Epithelial cell of proximal tubule (primary cell): ENCODE data around the gene TMCO4. TPM values are rescaled to one million over a fixed set of nuclear protein-coding genes. Genes with fewer than 3 reads are reported as not detected.

ENCODE experiments used
- DNase-seq: peaks from one replicate; pipeline ENCODE4 v3.0.0-alpha.2; 2011; ENCODE audit warnings: low read depth
- H3K4me3 ChIP-seq: 2 replicates; pipeline ENCODE4 v1.5.1; 2011; ENCODE audit warnings: low read depth, mild to moderate bottlenecking, low read length
- total RNA-seq: library from RNA; depleted of rRNA; stranded (reverse); fragments of >200 nt; gene quantifications from 2 replicates; pipeline ENCODE4 v1.2.3, GENCODE V29; 2015
- TF ChIP-seq, protein P1 (sequence below): conservative IDR thresholded peaks from 2 replicates; pipeline ENCODE4 v1.5.1; 2012; ENCODE audit warnings: low read depth, mild to moderate bottlenecking, low read length

The TMCO4 gene
- total RNA-seq, 1 donor from 2014 or later = 9.8 TPM

DNA sequence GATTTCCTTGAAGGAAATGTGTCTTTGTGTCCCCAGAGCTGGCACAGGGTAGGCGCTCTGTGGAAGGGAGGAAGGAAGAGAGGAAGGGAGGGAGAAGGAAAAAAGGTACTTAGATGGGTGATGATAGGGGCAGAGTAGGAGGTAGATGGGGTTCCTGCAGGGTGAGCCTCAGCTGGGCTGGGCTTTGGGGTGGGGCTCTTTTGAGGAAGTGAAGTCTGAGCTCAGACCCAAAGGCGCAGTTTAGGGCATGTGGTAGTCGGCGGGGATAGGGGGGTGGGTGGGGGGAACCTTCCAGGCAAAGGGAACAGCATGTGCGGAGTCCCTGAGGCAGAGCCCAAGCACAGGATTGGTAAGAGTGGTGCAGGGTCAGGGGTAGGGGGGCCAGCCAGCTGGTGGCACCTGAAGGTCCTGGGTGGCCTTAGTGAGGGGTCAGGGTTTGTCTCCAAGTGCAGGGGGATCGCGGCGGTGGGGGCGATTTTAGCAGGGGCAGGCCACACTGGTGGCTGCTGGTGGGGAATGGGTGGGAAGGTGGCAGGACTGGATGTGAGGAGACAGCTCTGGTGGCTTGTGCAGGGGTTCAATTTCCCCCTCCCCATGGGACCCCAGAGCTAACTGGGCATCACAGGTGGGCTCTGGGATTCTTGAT is 143.5 kb downstream of the TMCO4 start:
- H3K4me3 ChIP-seq = no peak overlapping the region
- TF ChIP-seq, protein P1, sequence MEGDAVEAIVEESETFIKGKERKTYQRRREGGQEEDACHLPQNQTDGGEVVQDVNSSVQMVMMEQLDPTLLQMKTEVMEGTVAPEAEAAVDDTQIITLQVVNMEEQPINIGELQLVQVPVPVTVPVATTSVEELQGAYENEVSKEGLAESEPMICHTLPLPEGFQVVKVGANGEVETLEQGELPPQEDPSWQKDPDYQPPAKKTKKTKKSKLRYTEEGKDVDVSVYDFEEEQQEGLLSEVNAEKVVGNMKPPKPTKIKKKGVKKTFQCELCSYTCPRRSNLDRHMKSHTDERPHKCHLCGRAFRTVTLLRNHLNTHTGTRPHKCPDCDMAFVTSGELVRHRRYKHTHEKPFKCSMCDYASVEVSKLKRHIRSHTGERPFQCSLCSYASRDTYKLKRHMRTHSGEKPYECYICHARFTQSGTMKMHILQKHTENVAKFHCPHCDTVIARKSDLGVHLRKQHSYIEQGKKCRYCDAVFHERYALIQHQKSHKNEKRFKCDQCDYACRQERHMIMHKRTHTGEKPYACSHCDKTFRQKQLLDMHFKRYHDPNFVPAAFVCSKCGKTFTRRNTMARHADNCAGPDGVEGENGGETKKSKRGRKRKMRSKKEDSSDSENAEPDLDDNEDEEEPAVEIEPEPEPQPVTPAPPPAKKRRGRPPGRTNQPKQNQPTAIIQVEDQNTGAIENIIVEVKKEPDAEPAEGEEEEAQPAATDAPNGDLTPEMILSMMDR = no peak
- DNase-seq = no peak

DNA sequence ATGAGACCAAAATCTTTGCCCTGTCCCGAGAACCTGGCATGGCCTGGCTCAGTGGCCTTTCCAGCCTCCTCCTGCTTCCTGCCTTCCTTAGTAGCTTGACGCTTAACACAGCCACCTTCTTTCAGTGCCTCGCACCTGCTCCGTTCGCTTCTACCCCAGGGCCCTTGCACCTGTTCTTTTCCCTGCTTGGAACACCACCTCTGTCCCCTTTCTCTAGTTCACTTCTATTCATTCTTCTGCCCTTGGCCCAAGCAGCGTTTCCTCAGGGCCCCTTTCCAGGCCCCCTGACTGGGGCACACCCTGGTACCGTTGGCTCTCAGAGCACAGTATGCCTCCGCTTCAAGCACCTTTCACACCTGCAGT is 144.0 kb downstream of the TMCO4 start:
- TF ChIP-seq, protein P1 = no peak
- DNase-seq = no peak

DNA sequence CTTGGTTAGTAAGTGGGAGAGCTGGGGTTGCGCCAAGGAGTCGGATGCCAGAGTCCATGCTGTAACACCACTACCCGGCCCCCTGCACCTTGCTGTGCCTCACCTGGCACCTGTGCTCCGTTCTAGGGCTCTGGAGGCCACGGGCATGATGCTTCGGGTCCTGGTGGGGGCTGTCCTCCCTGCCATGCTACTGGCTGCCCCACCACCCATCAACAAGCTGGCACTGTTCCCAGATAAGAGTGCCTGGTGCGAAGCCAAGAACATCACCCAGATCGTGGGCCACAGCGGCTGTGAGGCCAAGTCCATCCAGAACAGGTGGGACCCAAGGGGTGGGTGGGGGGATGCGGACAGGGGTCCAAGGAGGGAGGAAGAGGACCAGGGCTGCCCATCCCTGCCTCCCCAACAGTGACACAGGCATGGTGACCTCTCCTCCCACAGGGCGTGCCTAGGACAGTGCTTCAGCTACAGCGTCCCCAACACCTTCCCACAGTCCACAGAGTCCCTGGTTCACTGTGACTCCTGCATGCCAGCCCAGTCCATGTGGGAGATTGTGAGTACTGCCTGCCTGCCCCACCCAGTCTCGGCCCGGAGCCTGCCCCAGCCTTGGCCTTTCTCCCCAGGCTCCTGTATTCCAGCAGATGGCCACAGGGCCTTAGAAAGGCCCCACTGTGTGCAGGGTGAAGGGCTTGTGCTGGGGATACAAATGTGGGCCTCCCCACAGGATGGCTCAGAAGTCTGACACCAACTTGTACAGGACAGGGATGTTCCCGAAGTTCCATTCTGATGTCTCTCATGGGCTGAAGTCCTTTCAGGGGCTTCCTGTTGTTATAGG is 144.6 kb downstream of the TMCO4 start:
- no peak overlapping the region for H3K4me3 ChIP-seq
- TF ChIP-seq, protein P1 = no peak
- DNase-seq = no peak

More for the DNA sequence above, 144.0 kb downstream of the TMCO4 start:
- no peak overlapping the region for H3K4me3 ChIP-seq

DNA sequence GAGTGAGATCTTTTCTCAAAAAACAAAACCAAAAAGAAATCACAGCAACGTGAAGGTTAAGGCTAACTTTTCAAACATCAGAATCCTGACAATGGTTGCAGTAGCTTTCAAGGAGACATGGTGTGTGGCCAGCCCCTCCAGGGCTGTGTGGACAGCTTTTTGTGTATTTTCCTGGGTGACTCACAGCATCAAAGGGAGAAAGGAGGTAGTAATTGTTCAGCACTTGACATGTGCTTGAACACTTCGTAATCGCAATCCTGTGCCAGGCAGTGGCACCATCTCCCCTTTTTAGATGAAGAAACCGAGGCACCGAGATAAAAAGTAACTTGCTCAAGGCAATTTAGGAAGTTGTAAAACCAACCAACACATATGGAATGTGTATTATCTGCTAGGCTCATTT is 145.3 kb downstream of the TMCO4 start:
- TF ChIP-seq, protein P1 = no peak
- DNase-seq = no peak
- H3K4me3 ChIP-seq = no peak overlapping the region

DNA sequence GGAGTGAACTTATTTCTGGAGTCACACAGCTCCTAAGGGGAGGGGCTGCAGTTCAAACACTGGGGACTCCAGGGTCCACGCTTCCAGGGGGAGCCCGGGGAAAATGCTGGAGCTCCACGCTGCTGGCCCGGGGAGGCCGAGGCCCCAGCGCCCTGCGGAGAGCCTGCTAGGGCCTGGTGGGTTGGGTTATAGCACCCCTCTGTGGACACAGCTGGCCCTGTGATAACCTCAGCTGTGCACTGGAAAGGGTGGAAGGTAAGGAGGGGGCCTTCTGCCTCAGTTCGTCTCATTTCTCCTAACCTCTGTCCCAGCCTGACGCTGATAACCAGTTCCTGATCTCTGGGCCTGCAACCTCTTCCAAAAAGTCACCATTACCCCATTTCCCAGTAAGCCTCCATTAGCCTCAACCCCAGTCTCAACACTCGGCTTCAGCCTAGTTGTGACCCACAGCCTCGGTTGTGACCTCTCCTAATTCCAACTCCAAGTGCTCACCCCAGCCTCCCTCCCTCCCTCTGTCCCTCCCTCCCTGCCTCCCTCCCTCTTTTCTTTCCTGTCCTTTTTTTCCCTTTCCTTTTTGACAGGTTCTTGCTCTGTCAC is 148.5 kb downstream of the TMCO4 start:
- TF ChIP-seq, protein P1 = peak; percentile 76
- no peak overlapping the region for H3K4me3 ChIP-seq
- no peak for DNase-seq

DNA sequence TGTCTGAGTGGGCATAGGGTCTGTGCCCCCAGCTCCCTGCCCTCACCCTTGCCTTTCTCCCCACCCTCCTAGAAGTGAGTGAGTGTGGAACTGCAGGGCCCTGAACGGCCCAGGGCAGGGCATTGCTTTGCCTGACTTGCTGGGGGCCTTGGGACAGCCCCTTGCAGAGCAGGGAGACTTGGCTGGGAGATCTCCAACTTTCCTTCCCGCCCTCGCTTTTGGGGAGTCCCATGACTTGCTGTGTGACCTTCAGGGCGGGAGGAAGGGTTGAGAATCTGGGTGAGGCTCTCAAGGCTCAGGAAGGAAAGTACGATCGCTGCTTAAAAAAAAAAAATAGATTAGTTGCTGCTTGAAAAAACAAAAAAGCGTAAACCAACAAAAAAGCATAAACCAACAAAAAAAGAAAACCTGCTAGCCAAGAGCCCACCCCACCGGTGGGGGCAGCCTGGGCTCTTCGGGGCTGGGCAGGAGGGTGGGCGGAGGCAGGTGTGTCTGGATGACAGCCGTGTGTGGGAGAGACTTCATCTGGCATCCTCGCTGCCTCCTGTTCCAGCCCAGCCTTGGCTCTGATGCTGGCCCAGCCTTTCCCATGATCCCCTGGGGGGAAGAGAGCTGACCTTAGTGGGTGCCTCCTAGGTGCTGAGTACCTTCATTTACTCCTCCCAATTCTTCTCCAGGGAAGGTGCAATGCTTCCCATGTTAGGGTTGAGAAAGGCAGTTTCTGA is 149.1 kb downstream of the TMCO4 start:
- no peak for DNase-seq
- TF ChIP-seq, protein P1 = no peak

More for the DNA sequence above, 149.1 kb downstream of the TMCO4 start:
- no peak overlapping the region for H3K4me3 ChIP-seq
